K562 (cell line): ENCODE measurements around the gene BCL2L1. TPM values are rescaled to one million over a fixed set of nuclear protein-coding genes. Genes with fewer than 3 reads are reported as not detected.

Source experiments
- ATF1 ChIP-seq, 2 experiments: fragments of 450-650 bp in 1 of 2; IDR thresholded peaks; 2 replicates each; pipeline ENCODE4 v1.6.1; 2016; ENCODE audit warnings: missing compliant biosample characterization in 1 of 2, missing genetic modification characterization in 1 of 2
- CXXC5 ChIP-seq: fragments of 250-450 bp; sonication (Bioruptor Pico); IDR thresholded peaks from 2 replicates; pipeline ENCODE4 v1.8.0; 2022; ENCODE audit warnings: inconsistent platforms, mild to moderate bottlenecking, moderate library complexity
- EP300 ChIP-seq: IDR thresholded peaks from 2 replicates; pipeline ENCODE4 v1.6.1; 2012; ENCODE audit warnings: low read length, improper control_type of control experiment
- ETV6 ChIP-seq, 3 experiments: fragments of 150-350 bp in 1 of 3; sonication (generic) in 1 of 3; formaldehyde crosslinking in 1 of 3; IDR thresholded peaks; 2 replicates each; pipeline versions ENCODE4 v1.6.1 to v1.8.0; 2014 to 2022; ENCODE audit warnings: borderline replicate concordance in 2 of 3, low read depth in 2 of 3, antibody characterized with exemption in 1 of 3, low read length in 1 of 3, mild to moderate bottlenecking in 1 of 3, missing genetic modification reagents in 1 of 3
- GTF2E2 ChIP-seq: fragments of 200-800 bp; sonication (Bioruptor generic); IDR thresholded peaks from 2 replicates; pipeline ENCODE4 v1.6.1; 2016; ENCODE audit warnings: missing genetic modification characterization, missing compliant biosample characterization
- HDAC1 ChIP-seq, 2 experiments: fragments of 450-650 bp; IDR thresholded peaks; 2 replicates each; pipeline ENCODE4 v1.6.1; 2016 to 2017; ENCODE audit warnings: inconsistent platforms in 1 of 2, mild to moderate bottlenecking in 1 of 2, moderate library complexity in 1 of 2
- MCM2 ChIP-seq: fragments of 450-650 bp; IDR thresholded peaks from 2 replicates; pipeline ENCODE4 v1.6.1; 2017; ENCODE audit warnings: low read depth, mild to moderate bottlenecking
- MTA2 ChIP-seq: fragments of 450-650 bp; IDR thresholded peaks from 2 replicates; pipeline ENCODE4 v1.6.1; 2016; ENCODE audit warnings: low read depth
- NFIC ChIP-seq: fragments of 450-650 bp; IDR thresholded peaks from 2 replicates; pipeline ENCODE4 v1.6.1; 2017; ENCODE audit warnings: mild to moderate bottlenecking, inconsistent platforms
- RNF219 ChIP-seq: fragments of 250-450 bp; sonication (Bioruptor Pico); IDR thresholded peaks from 2 replicates; pipeline ENCODE4 v1.5.0; 2022; ENCODE audit warnings: mild to moderate bottlenecking
- SIRT6 ChIP-seq: IDR thresholded peaks from one replicate; pipeline ENCODE4 v1.6.1; 2012; ENCODE audit warnings: low read depth, mild to moderate bottlenecking, control low read depth, inconsistent platforms, low read length, moderate library complexity
- SMAD1 ChIP-seq: fragments of 150-350 bp; IDR thresholded peaks from 2 replicates; pipeline ENCODE4 v1.6.1; 2014; ENCODE audit warnings: low read length, low read depth; ENCODE audit not compliant: partially characterized antibody
- SPI1 ChIP-seq: IDR thresholded peaks from 2 replicates; pipeline ENCODE4 v1.6.1; 2011; ENCODE audit warnings: low read depth, low read length, control low read depth, borderline replicate concordance
- TEAD4 ChIP-seq, 2 experiments: sonication (generic) in 1 of 2; formaldehyde crosslinking in 1 of 2; IDR thresholded peaks; 2 replicates each; pipeline versions ENCODE4 v1.6.1 to v1.8.0; 2012 to 2022; ENCODE audit warnings: borderline replicate concordance in 1 of 2, inconsistent platforms in 1 of 2, low read length in 1 of 2, mild to moderate bottlenecking in 1 of 2, missing genetic modification reagents in 1 of 2
- UBTF ChIP-seq, 2 experiments: IDR thresholded peaks; 2 replicates each; pipeline ENCODE4 v1.6.1; 2012; ENCODE audit warnings: improper control_type of control experiment in 2 of 2, low read depth in 2 of 2, low read length in 2 of 2, borderline replicate concordance in 1 of 2
- YBX1 ChIP-seq: fragments of 450-650 bp; IDR thresholded peaks from 2 replicates; pipeline ENCODE4 v1.7.1; 2016; ENCODE audit warnings: mild to moderate bottlenecking
- ZBTB17 ChIP-seq: fragments of 450-650 bp; formaldehyde crosslinking; IDR thresholded peaks from 2 replicates; pipeline ENCODE4 v1.4.0; 2020; ENCODE audit warnings: mild to moderate bottlenecking
- ZNF143 ChIP-seq: sonication (generic); formaldehyde crosslinking; IDR thresholded peaks from 2 replicates; pipeline ENCODE4 v1.9.0; 2022; ENCODE audit warnings: mild to moderate bottlenecking, missing genetic modification reagents
- ZNF57 ChIP-seq: fragments of 450-650 bp; formaldehyde crosslinking; IDR thresholded peaks from 2 replicates; pipeline ENCODE4 v1.4.0; 2020; ENCODE audit warnings: mild to moderate bottlenecking, moderate library complexity
- ZNF583 ChIP-seq: fragments of 250-450 bp; sonication (Bioruptor Pico); IDR thresholded peaks from 2 replicates; pipeline ENCODE4 v1.4.0; 2020
- ZNF76 ChIP-seq: fragments of 250-450 bp; sonication (Bioruptor Pico); IDR thresholded peaks from 2 replicates; pipeline ENCODE4 v1.4.0; 2020; ENCODE audit warnings: mild to moderate bottlenecking, moderate library complexity, borderline replicate concordance
- polyA plus RNA-seq, 8 experiments: library from polyadenylated mRNA; depleted of rRNA in 4 of 8; stranded (reverse) in 5 of 8; unstranded in 3 of 8; fragments of >200 nt; fragmentation: Nextera tagmentation in 2 of 8; fragmentation: Illumina TruSeq in 1 of 8; extraction: Ambion mirVana in 2 of 8; extraction: Trizol in 1 of 8; gene quantifications; 2 replicates each; pipeline versions ENCODE4 v1.2.1 to v1.2.3, GENCODE V29; 2011 to 2014; ENCODE audit warnings: inconsistent platforms in 1 of 8, missing spikeins in 1 of 8
- total RNA-seq, 7 experiments: library from RNA; depleted of rRNA in 6 of 7; stranded (reverse); fragments of >200 nt in 6 of 7; fragmentation: Illumina TruSeq in 2 of 7; extraction: Trizol in 2 of 7; gene quantifications; 2 replicates each; pipeline versions ENCODE4 v1.2.1 to v1.2.3, GENCODE V29; 2011 to 2021; ENCODE audit warnings: low replicate concordance in 1 of 7

BCL2L1 gene
- total and polyA plus RNA-seq, 9 of the 15 experiments (the other 6 are each of a cell fraction or from before 2014, with no cell fraction given), result 3.3 to 182 (median 120) TPM

- TF ChIP-seq ZBTB17 (CRISPR knock-in tag) (peak; percentile 55; the same call in 1 of the 2 replicates), GTF2E2 (tag) (peak; percentile 84), ATF1 (CRISPR knock-in tag; IDR thresholded peaks at IDR 0.05) (no peak), ATF1 (tag; IDR thresholded peaks at IDR 0.05) (peak; percentile 52), NFIC (peak; percentile 15), SMAD1 (peak; percentile 27), SIRT6 (peak; percentile 36), ZNF143 (CRISPR knock-in tag) (peak; percentile 26; the same call in 1 of the 2 replicates), EP300 (peak; percentile 95), ZNF57 (CRISPR knock-in tag) (peak; percentile 79; the same call in 1 of the 2 replicates), YBX1 (no peak), ZNF76 (peak; percentile 85), ETV6 (IDR thresholded peaks at IDR 0.05; ENCODE audit: borderline replicate concordance in 1 of 2, low read depth in 2 of 2, low read length in 1 of 2) (peak; percentile 90 to 95), ETV6 (CRISPR knock-in tag; IDR thresholded peaks at IDR 0.05; ENCODE audit: borderline replicate concordance) (no peak), RNF219 (CRISPR knock-in tag) (0 out of 2 replicates have a peak, but pooled peaks have one; percentile 56), MTA2 (peak; percentile 73), UBTF (IDR thresholded peaks at IDR 0.05; ENCODE audit: borderline replicate concordance in 1 of 2, low read depth in 2 of 2, low read length in 2 of 2) (0 out of 4 replicates have a peak, but pooled peaks of 1 of the 2 experiments have one; percentile 43), MCM2 (no peak), CXXC5 (CRISPR knock-in tag) (peak; percentile 74), TEAD4 (IDR thresholded peaks at IDR 0.05; ENCODE audit: low read length) (peak; percentile 81), TEAD4 (CRISPR knock-in tag; IDR thresholded peaks at IDR 0.05; ENCODE audit: borderline replicate concordance) (no peak), HDAC1 (IDR thresholded peaks at IDR 0.05) (peak in 1 of 2 experiments; percentile 54; a peak in 2 of 4 replicates), ZNF583 (CRISPR knock-in tag) (peak; percentile 90), SPI1 (peak; percentile 93)
Measured at GRCh38 chr20:31674895-31675827, 47.5 kb downstream of the BCL2L1 start (continued).
